HG02623 (cell line): ENCODE data around the gene CDH4.
"Not testable (repeated sequence)": the region's sequence is repeated elsewhere in the genome, so short reads cannot be mapped to it uniquely, and the experiment has no call there.

Experiments used
- ATAC-seq: cut with Tn5 transposase; IDR thresholded peaks from one replicate; pipeline ENCODE4 v1.9.1; 2021; ENCODE audit warnings: moderate library complexity; ENCODE audit not compliant: unreplicated experiment

The CDH4 gene

GRCh38 chr20:61453623-61454022, 201.6 kb downstream of the CDH4 start:
- not testable (repeated sequence) for ATAC-seq

DNA sequence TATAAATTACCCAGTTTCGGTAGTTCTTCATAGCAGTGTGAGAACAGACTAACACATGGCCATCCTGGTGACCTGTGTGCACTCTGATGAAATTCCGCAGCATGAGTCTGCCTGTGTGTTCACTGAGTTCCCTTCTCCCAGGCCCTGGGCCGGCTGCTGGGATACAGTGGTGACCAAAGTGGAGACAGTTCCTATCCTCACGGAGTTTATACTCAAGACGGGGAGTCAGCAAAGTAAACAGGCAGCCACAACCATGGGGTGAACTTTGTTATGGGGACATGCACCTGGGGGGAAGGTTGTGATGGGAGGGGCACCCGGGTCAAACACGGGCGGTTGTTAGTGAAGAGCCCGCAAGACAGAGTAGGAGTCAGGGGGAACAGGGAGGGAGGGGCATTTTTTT, 202.0 kb downstream of the CDH4 start:
- ATAC-seq: no peak

GRCh38 chr20:61455508-61456215, 203.6 kb downstream of the CDH4 start:
- ATAC-seq: no peak

DNA sequence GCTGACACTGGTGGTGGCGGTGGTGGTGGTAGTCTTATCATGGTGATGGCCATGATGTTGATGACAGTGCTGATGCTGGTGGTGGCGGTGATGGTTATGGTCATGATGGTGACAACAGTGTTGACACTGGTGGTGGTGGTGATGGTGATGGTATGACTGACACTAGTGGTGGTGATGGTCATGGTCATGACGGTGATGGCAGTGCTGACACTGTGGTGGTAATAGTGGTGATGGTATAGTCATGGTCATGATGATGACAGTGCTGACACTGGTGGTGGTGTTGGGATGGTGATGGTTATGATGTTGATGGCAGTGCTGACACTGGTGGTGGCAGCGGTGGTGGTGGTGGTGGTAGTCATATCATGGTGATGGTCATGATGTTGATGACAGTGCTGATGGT, 205.7 kb downstream of the CDH4 start:
- ATAC-seq: no peak

DNA sequence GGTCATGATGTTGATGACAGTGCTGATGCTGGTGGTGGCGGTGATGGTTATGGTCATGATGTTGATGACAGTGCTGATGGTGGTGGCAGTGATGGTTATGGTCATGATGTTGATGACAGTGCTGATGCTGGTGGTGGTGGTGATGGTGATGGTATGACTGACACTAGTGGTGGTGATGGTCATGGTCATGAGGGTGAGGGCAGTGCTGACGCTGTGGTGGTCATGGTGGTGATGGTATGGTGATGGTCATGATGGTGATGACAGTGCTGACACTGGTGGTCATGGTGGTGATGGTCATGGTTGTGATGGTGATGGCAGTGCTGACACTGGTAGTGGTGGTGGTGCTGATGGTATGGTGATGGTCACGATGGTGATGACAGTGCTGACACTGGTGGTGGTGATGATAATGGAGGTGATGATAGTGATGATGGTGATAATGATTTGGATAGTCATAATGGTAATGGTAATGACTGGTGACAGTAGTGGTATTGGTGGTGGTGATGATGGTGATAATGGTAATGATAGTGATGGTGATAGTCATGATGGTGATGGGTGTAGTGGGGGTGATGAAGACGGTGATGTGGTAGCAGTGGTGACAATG, 206.2 kb downstream of the CDH4 start:
- no peak for ATAC-seq

DNA sequence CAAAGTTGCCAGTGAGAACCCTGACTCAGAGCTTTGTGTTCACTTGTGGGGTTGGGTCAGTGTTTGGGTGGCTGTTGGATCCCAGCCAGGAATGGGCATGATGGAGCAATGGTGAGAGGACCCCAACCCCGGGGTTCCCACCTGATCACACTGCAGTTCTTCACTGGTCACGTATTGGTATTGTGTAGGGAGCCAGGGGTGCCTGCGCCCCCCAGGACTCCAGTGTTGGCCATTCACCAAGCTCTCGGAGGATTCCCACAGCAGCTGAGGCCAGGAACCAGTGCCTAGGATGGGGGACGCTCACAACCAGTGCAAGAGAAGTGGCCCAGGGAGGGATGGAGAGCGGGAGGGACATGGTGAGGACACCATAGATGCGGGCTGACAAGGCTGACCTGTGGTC, 207.2 kb downstream of the CDH4 start:
- ATAC-seq: no peak

GRCh38 chr20:61459705-61460104, 207.6 kb downstream of the CDH4 start:
- no peak for ATAC-seq

DNA sequence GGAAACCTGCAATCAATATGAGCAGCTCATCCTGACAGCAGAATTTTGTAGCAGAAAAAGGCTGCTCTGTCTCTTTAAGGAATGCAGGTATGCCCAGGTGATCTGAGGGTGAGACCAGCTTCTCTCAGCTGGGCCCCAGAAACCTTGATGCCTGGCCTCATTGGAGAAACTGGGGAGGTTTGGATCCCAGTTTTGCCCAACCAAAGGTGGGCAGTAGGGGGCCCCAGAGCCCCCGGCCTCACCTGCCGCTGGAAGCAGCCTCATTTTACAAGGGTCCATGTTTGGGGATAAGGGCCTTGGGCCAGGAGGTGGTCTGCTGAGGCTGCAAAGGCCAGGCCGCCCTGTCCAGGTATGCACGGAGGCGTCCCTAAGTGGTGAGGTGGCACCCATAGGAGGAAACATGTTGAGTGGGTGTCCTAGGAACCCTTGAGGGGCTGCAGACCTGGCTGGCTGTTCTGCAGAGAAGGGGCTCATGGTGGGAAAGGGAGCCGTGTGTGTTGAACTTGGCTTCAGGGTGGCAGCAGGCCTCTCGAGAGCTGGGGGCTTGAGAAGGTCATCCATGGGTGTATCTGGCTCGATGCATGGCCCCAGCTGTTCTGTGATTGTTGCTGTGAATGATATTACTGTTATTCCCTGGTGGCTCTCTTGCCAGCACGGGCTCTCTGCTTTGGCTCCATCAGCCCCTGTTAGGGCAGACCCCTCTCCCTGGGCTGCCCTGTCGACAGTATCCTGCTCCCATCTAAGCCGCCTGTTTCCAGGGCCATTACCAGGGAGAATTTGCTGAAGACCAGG, 208.4 kb downstream of the CDH4 start:
- no peak for ATAC-seq

GRCh38 chr20:61461461-61461860, 209.4 kb downstream of the CDH4 start:
- no peak for ATAC-seq

GRCh38 chr20:61464307-61465303, 212.5 kb downstream of the CDH4 start:
- no peak for ATAC-seq

GRCh38 chr20:61475729-61476128, 223.7 kb downstream of the CDH4 start:
- no peak for ATAC-seq

GRCh38 chr20:61476956-61477355, 224.9 kb downstream of the CDH4 start:
- no peak for ATAC-seq

- no peak for ATAC-seq
Observed at GRCh38 chr20:61477451-61477861, 225.4 kb downstream of the CDH4 start.

GRCh38 chr20:61478094-61478493, 226.0 kb downstream of the CDH4 start:
- no peak for ATAC-seq

GRCh38 chr20:61478611-61479305, 226.7 kb downstream of the CDH4 start:
- no peak for ATAC-seq

- not testable (repeated sequence) for ATAC-seq
Observed at GRCh38 chr20:61479433-61479832, 227.4 kb downstream of the CDH4 start.

DNA sequence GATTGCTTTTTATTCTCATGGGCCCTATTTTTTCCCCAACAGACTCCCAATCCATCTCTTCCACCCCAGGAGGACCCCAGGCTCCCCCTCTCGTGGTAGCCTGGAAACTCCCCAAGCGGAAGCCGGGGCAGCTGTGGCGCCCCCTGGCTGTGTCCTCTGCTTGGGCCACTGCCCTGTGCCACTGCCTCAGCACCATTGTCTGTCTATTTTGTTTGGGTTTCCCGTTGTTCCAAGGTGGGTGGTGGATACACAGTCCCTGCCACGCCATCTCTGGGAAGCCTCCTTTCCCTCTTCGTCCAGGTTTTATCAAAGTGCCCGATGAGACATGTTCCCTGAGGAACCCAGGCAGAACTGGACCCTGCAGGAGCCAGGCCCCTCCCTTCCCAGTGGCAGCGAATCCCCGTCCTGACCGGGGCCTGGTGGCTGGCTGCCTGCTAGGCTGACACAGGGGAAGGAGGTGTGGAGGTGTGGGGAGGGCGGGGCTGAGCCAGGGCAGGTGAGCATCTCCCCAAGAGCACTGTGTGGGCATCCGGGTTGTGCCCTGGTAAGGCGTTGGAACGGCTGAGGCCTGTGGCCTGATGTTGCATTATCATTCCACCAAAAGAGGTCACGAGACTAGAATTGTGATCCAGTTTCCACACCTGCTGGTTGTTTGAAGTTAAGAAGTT, 228.2 kb downstream of the CDH4 start:
- no peak for ATAC-seq

DNA sequence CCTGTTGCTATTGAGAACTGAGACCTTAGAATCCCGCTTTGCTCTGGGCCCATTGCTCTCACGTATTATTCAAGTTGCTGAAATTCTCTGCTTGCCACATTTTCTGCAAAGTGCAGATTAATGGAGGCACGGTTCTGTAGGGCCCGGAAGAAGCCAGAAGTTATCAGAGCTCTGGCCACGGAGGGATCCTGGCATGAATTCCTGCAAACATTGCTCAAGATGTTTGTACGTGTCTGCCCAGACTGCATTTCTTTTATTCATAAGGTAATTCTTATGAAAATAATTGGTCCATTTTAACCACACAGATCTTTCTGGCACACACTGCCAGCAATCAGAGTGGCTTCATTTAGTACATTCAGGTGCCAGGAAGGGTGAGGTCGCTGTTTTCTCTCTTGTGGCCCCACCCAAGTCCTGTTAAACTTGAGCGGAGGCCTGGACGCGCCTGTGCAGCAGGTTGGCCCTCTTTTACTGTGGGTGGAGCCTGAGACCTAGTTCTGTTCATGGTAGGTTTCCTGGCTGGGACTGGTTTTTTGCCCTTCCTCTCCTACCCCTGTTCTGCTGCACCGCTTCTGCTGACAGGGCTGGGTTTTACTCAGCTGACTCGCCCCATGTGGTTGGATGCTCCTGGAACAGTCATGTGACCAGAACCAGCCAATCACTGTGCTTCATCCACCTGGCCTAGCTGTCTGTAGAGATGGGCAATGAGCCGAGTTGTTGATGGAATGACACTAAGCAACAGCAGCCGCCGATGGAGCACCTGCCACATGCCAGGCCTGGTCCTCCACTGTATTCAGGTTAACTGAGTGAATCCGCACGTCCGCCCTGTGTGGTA, 230.2 kb downstream of the CDH4 start:
- ATAC-seq: no peak

DNA sequence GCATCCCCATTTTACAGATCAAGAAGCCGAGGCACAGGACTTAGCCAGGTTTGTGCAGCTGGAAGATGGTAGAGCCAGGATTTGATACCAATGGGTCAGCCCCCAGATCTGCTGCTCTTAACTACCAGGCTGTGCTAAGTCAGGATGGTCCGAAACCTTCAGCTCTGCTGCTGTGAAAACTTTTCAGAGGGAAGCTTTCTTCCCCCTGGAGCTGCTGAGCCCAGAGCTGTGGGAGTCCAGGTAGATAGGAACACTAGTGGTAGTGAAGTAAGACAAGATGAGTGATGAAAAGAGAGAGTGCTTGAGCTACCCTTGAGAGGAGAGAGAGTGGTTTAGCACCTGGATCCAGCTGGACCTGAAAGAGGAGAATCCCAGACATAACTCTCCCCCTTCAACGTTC, 230.8 kb downstream of the CDH4 start:
- no peak for ATAC-seq
